RWPE2 (cell line): ENCODE results near the gene PRPF31.

Experiments used
- ATAC-seq: fragments of 200-7000 bp; cut with Tn5 transposase; 3 replicates; pipeline ENCODE4 v1.9.1; 2021; ENCODE audit warnings: low read depth
- DNase-seq: peaks from one replicate; pipeline ENCODE4 v3.0.0-alpha.2; 2020; ENCODE audit warnings: low spot score
- H3K27ac ChIP-seq: fragments of 450-650 bp; 2 replicates; pipeline ENCODE4 v1.5.1; 2017; ENCODE audit warnings: mild to moderate bottlenecking; ENCODE audit not compliant: poor library complexity, severe bottlenecking
- H3K27me3 ChIP-seq: fragments of 250-450 bp; sonication (Bioruptor Pico); 2 replicates; pipeline ENCODE4 v1.5.1; 2021; ENCODE audit warnings: mild to moderate bottlenecking, moderate library complexity; ENCODE audit not compliant: insufficient read depth, poor library complexity, severe bottlenecking
- H3K36me3 ChIP-seq: fragments of 250-450 bp; sonication (Bioruptor Pico); 2 replicates; pipeline ENCODE4 v1.5.1; 2020; ENCODE audit warnings: low read depth, mild to moderate bottlenecking, moderate library complexity
- H3K4me1 ChIP-seq: fragments of 250-450 bp; sonication (Bioruptor Pico); 2 replicates; pipeline ENCODE4 v1.5.1; 2021; ENCODE audit warnings: mild to moderate bottlenecking, moderate library complexity; ENCODE audit not compliant: insufficient read depth, poor library complexity, severe bottlenecking
- H3K4me3 ChIP-seq: fragments of 250-450 bp; sonication (Bioruptor Pico); 2 replicates; pipeline ENCODE4 v1.5.1; 2021; ENCODE audit warnings: mild to moderate bottlenecking, moderate library complexity; ENCODE audit not compliant: severe bottlenecking
- H3K9me3 ChIP-seq: fragments of 250-450 bp; sonication (Bioruptor Pico); 2 replicates; pipeline ENCODE4 v1.5.1; 2021; ENCODE audit warnings: mild to moderate bottlenecking, moderate library complexity; ENCODE audit not compliant: severe bottlenecking
- CTCF ChIP-seq: fragments of 450-650 bp; IDR thresholded peaks from one replicate; pipeline ENCODE4 v1.5.1; 2017; ENCODE audit warnings: mild to moderate bottlenecking, moderate library complexity; ENCODE audit not compliant: poor library complexity, severe bottlenecking

The PRPF31 gene

DNA sequence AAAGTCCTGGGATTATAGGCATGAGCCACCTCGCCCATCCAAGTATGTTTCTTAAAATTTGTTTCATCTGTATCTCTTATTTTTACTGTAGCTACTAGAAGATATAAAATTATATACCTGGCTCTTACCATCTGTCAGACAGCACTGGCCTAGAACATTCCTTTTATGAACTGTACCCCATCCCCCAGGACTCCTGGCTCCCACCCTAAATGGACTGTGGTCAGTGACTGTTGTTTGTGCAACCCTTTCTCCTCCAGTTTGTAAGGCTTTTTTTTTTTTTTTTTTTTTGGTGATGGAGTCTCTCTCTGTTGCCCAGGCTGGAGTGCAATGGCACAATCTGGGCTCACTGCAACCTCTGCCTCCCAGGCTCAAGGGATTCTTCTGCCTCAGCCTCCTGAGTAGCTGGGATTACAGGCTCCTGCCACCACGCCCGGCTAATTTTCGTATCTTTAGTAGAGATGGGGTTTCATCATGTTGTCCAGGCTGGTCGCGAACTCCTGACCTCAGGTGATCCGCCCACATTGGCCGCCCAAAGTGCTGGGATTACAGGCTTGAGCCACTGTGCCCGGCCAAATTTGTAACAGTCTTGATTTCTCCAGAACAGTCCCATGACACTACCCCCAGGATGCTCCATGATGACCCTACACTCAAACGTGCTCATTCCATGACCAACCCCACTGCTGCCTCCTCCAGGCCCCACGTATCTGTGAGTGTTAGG, 10.4 kb upstream of the PRPF31 start:
- no peaks in the 10 kb centered on the region for H3K9me3 ChIP-seq
- DNase-seq, result no peak
- H3K4me1 ChIP-seq, result no peaks in the 10 kb centered on the region
- H3K4me3 ChIP-seq, result no peak overlapping the region
- no peak for TF ChIP-seq CTCF
- ATAC-seq, result no peak
- no peaks in the 10 kb centered on the region for H3K27me3 ChIP-seq
- peaks cover 40% of the 10 kb centered on the region for H3K36me3 ChIP-seq
- no peak overlapping the region for H3K27ac ChIP-seq

GRCh38 chr19:54105796-54106195, 9.8 kb upstream of the PRPF31 start:
- Histone ChIP-seq H3K4me3 (no peak overlapping the region), H3K27me3 (no peaks in the 10 kb centered on the region), H3K27ac (no peak overlapping the region), H3K9me3 (no peaks in the 10 kb centered on the region), H3K36me3 (peaks cover 41% of the 10 kb centered on the region), H3K4me1 (no peaks in the 10 kb centered on the region)
- DNase-seq (no peak), ATAC-seq (no peak)
- TF ChIP-seq CTCF, result no peak

GRCh38 chr19:54106716-54107115, 8.8 kb upstream of the PRPF31 start:
- H3K36me3 ChIP-seq, result peaks cover 43% of the 10 kb centered on the region
- H3K27ac ChIP-seq, result no peak overlapping the region
- DNase-seq, result no peak
- no peak overlapping the region for H3K4me3 ChIP-seq
- no peak for TF ChIP-seq CTCF
- ATAC-seq, result no peak
- H3K9me3 ChIP-seq, result no peaks in the 10 kb centered on the region
- H3K4me1 ChIP-seq, result no peaks in the 10 kb centered on the region
- no peaks in the 10 kb centered on the region for H3K27me3 ChIP-seq

DNA sequence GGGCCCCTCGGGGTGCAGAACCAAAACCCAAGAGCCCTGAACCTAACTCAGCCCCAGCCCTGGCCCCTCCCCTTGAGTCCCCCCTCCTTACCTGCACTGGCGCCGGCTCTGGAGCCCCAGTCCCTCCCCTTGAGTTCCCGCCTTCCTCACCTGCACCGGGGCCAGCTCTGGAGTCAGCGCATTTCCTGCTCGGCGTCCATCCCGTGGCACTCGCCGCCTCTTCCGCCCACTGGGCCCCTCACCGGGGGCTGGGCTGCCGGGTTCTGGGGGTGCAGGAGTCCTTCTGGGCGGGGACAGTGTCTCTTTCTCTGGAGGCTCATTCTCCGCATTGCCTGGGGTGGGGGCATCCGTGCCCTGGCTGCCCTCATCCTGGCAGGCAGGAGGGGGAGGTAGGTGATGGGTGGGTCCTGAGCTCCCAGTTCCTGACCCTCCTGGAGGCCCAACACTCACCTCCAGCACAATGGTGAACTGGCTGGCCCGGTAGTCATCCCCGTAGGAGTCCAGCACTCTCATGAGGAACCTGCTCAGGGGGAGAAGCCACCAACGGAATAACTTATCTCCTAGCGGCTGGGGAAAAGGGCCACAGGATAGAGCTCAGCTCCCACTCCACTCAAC, 7.6 kb upstream of the PRPF31 start:
- no peak overlapping the region for H3K27ac ChIP-seq
- H3K9me3 ChIP-seq, result no peaks in the 10 kb centered on the region
- no peaks in the 10 kb centered on the region for H3K27me3 ChIP-seq
- peaks cover 46% of the 10 kb centered on the region for H3K36me3 ChIP-seq
- no peaks in the 10 kb centered on the region for H3K4me1 ChIP-seq
- no peak for DNase-seq
- H3K4me3 ChIP-seq, result no peak overlapping the region
- ATAC-seq, result no peak
- no peak for TF ChIP-seq CTCF

- no peak for TF ChIP-seq CTCF
- H3K9me3 ChIP-seq, result no peaks in the 10 kb centered on the region
- H3K27ac ChIP-seq, result no peak overlapping the region
- no peak overlapping the region for H3K4me3 ChIP-seq
- peaks cover 49% of the 10 kb centered on the region for H3K36me3 ChIP-seq
- H3K27me3 ChIP-seq, result no peaks in the 10 kb centered on the region
- DNase-seq (no peak), ATAC-seq (no peak)
- no peaks in the 10 kb centered on the region for H3K4me1 ChIP-seq
Measured at GRCh38 chr19:54108496-54108895, 7.1 kb upstream of the PRPF31 start.
